Keratinocyte (primary cell): Measurements from ENCODE around the gene TIMM29. TPM values are rescaled to one million over a fixed set of nuclear protein-coding genes. Genes with fewer than 3 reads are reported as not detected.

ENCODE experiments used
- DNase-seq: peaks from one replicate; pipeline ENCODE4 v3.0.0-alpha.2; 2011; ENCODE audit warnings: low read depth, missing footprints, low spot score
- FAIRE-seq: peaks from 2 replicates; lab custom pipeline; 2011; peaks lifted over from hg19 to GRCh38; lab: Jason Lieb, UNC
- H2AFZ ChIP-seq: 2 replicates; pipeline ENCODE4 v1.6.0; 2012; ENCODE audit warnings: low read length, control low read depth, inconsistent platforms; ENCODE audit not compliant: control insufficient read depth
- H3K27ac ChIP-seq: 2 replicates; pipeline ENCODE4 v1.5.1; 2011; ENCODE audit warnings: low read length; ENCODE audit not compliant: control insufficient read depth, insufficient read depth
- H3K27me3 ChIP-seq: 3 replicates; pipeline ENCODE4 v1.6.0; 2011; ENCODE audit warnings: low read length; ENCODE audit not compliant: control insufficient read depth, insufficient read depth; ENCODE audit errors: extremely low read depth
- H3K36me3 ChIP-seq, 2 experiments: 2 replicates in 1 of 2; 3 replicates in 1 of 2; pipeline ENCODE4 v1.5.1; 2011; ENCODE audit warnings: low read length in 2 of 2, mild to moderate bottlenecking in 1 of 2; ENCODE audit not compliant: control insufficient read depth in 2 of 2, insufficient read depth in 2 of 2; ENCODE audit errors: extremely low read depth in 1 of 2
- H3K4me1 ChIP-seq: 3 replicates; pipeline ENCODE4 v1.5.1; 2011; ENCODE audit warnings: low read length; ENCODE audit not compliant: control insufficient read depth, insufficient read depth; ENCODE audit errors: extremely low read depth
- H3K4me2 ChIP-seq: 3 replicates; pipeline ENCODE4 v1.6.0; 2011; ENCODE audit warnings: low read depth, low read length; ENCODE audit not compliant: control insufficient read depth, insufficient read depth; ENCODE audit errors: extremely low read depth
- H3K4me3 ChIP-seq, 3 experiments: fragments of 200-600 bp in 1 of 3; sonication (generic) in 1 of 3; 2 replicates in 2 of 3; 3 replicates in 1 of 3; pipeline ENCODE4 v1.5.1; 2011 to 2016; ENCODE audit warnings: low read length in 3 of 3, mild to moderate bottlenecking in 3 of 3, control low read depth in 2 of 3, inconsistent platforms in 1 of 3, low read depth in 1 of 3, mixed read lengths in 1 of 3, mixed run types in 1 of 3, moderate library complexity in 1 of 3; ENCODE audit not compliant: control insufficient read depth in 2 of 3, insufficient read depth in 2 of 3; ENCODE audit errors: extremely low read depth in 1 of 3
- H3K79me2 ChIP-seq: 2 replicates; pipeline ENCODE4 v1.6.0; 2012; ENCODE audit warnings: low read length; ENCODE audit not compliant: control insufficient read depth, insufficient read depth
- H3K9ac ChIP-seq: 3 replicates; pipeline ENCODE4 v1.6.0; 2011; ENCODE audit warnings: low read length; ENCODE audit not compliant: control insufficient read depth, insufficient read depth; ENCODE audit errors: extremely low read depth
- H3K9me1 ChIP-seq: 3 replicates; pipeline ENCODE4 v1.6.0; 2011; ENCODE audit warnings: low read length; ENCODE audit not compliant: control insufficient read depth, insufficient read depth; ENCODE audit errors: extremely low read depth
- H3K9me3 ChIP-seq: 2 replicates; pipeline ENCODE4 v1.5.1; 2012; ENCODE audit warnings: low read depth, low read length; ENCODE audit not compliant: control insufficient read depth
- H4K20me1 ChIP-seq: 3 replicates; pipeline ENCODE4 v1.6.0; 2011; ENCODE audit warnings: low read length; ENCODE audit not compliant: control insufficient read depth, insufficient read depth; ENCODE audit errors: extremely low read depth
- EZH2 ChIP-seq: IDR thresholded peaks from one replicate; pipeline ENCODE4 v1.6.1; 2012; ENCODE audit warnings: inconsistent platforms, mild to moderate bottlenecking, low read length, moderate library complexity
- dilution Hi-C: fragments of 300-500 bp; cut with MboI; formaldehyde crosslinking; loops from one replicate; pipeline ENCODE4 v1.7.0; 2020; ENCODE audit warnings: low sequenced_read_pairs; ENCODE audit not compliant: extremely low pct_ligation_motif_present
- polyA plus RNA-seq, 5 experiments: library from polyadenylated mRNA; depleted of rRNA in 3 of 5; stranded (reverse) in 3 of 5; stranded (forward) in 1 of 5; unstranded in 1 of 5; fragments of >200 nt; gene quantifications; 1 replicate in 1 of 5; 2 replicates in 3 of 5; 3 replicates in 1 of 5; pipeline versions ENCODE4 v1.2.1 to v1.2.3, GENCODE V29; 2011 to 2012; ENCODE audit warnings: missing spikeins in 2 of 5, low read depth in 1 of 5, low replicate concordance in 1 of 5
- TF ChIP-seq, protein P1 (sequence below), 3 experiments: IDR thresholded peaks in 1 of 3; conservative IDR thresholded peaks in 1 of 3; optimal IDR thresholded peaks in 1 of 3; 2 replicates in 2 of 3; 3 replicates in 1 of 3; pipeline versions ENCODE3 to v1.5.1; 2011; ENCODE audit warnings: low read length in 3 of 3, mild to moderate bottlenecking in 3 of 3, moderate library complexity in 2 of 3, control low read depth in 1 of 3, inconsistent platforms in 1 of 3; ENCODE audit not compliant: insufficient read depth in 2 of 3; ENCODE audit errors: extremely low read depth in 1 of 3

The TIMM29 gene
- polyA plus RNA-seq, 1 donor (not counting 4 experiments of a cell fraction or from before 2014, with no cell fraction given) = 8.4 TPM

- no peak overlapping the region for H3K9ac ChIP-seq
- no peaks in the 10 kb centered on the region for H3K9me3 ChIP-seq
- DNase-seq (no peak), FAIRE-seq (no peak)
- TF ChIP-seq, protein P1, sequence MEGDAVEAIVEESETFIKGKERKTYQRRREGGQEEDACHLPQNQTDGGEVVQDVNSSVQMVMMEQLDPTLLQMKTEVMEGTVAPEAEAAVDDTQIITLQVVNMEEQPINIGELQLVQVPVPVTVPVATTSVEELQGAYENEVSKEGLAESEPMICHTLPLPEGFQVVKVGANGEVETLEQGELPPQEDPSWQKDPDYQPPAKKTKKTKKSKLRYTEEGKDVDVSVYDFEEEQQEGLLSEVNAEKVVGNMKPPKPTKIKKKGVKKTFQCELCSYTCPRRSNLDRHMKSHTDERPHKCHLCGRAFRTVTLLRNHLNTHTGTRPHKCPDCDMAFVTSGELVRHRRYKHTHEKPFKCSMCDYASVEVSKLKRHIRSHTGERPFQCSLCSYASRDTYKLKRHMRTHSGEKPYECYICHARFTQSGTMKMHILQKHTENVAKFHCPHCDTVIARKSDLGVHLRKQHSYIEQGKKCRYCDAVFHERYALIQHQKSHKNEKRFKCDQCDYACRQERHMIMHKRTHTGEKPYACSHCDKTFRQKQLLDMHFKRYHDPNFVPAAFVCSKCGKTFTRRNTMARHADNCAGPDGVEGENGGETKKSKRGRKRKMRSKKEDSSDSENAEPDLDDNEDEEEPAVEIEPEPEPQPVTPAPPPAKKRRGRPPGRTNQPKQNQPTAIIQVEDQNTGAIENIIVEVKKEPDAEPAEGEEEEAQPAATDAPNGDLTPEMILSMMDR (optimal IDR thresholded peaks at IDR 0.05 in 1 of 3, IDR thresholded peaks at IDR 0.05 in 1 of 3, conservative IDR thresholded peaks at IDR 0.05 in 1 of 3; ENCODE audit: extremely low read depth in 1 of 3, insufficient read depth in 2 of 3, low read length in 3 of 3) = no peak
- TF ChIP-seq EZH2 = no peak
- dilution Hi-C loops = no loop called here
- H4K20me1 ChIP-seq = no peaks in the 10 kb centered on the region
- H3K4me2 ChIP-seq = no peak overlapping the region
- H3K4me3 ChIP-seq = no peak overlapping the region
- H3K27me3 ChIP-seq = no peaks in the 10 kb centered on the region
- H3K79me2 ChIP-seq = no peaks in the 10 kb centered on the region
- H2AFZ ChIP-seq = no peak overlapping the region
- no peak overlapping the region for H3K27ac ChIP-seq
- no peaks in the 10 kb centered on the region for H3K9me1 ChIP-seq
- H3K36me3 ChIP-seq = peaks cover 30 to 33% of the 10 kb centered on the region in 2 experiments
- H3K4me1 ChIP-seq = peaks cover 4% of the 10 kb centered on the region
Measured at GRCh38 chr19:10919352-10920287, 9.0 kb upstream of the TIMM29 start.

- no peak overlapping the region for H3K9ac ChIP-seq
- no peak for DNase-seq
- dilution Hi-C loops = no loop called here
- no peak overlapping the region for H3K4me3 ChIP-seq
- no peak overlapping the region for H3K27ac ChIP-seq
- no peaks in the 10 kb centered on the region for H3K27me3 ChIP-seq
- no peaks in the 10 kb centered on the region for H3K79me2 ChIP-seq
- no peak overlapping the region for H3K4me2 ChIP-seq
- no peak overlapping the region for H2AFZ ChIP-seq
- H3K36me3 ChIP-seq = peaks cover 30 to 35% of the 10 kb centered on the region in 2 experiments
- H3K4me1 ChIP-seq = peaks cover 2% of the 10 kb centered on the region
- H3K9me1 ChIP-seq = no peaks in the 10 kb centered on the region
- FAIRE-seq = no peak
- H3K9me3 ChIP-seq = no peaks in the 10 kb centered on the region
- no peak for TF ChIP-seq EZH2
- TF ChIP-seq, protein P1 (optimal IDR thresholded peaks at IDR 0.05 in 1 of 3, IDR thresholded peaks at IDR 0.05 in 1 of 3, conservative IDR thresholded peaks at IDR 0.05 in 1 of 3; ENCODE audit: extremely low read depth in 1 of 3, insufficient read depth in 2 of 3, low read length in 3 of 3) = no peak
- no peaks in the 10 kb centered on the region for H4K20me1 ChIP-seq
Measured at GRCh38 chr19:10920288-10920655, 8.3 kb upstream of the TIMM29 start.
